ENCODE data around the gene PYGB.
"Not testable (repeated sequence)": the region's sequence is repeated elsewhere in the genome, so short reads cannot be mapped to it uniquely, and the experiment has no call there.

The PYGB gene

GRCh38 chr20:25259788-25260254 is 11.9 kb downstream of the PYGB start:
- Histone ChIP-seq H3K9me3 (ENCODE audit: insufficient read depth, low read depth, low read length) (peaks cover 8% of the 10 kb centered on the region; the same call in 1 of the 2 replicates), H3K27me3 (ENCODE audit: insufficient read depth, low read length) (no peaks in the 10 kb centered on the region), H3K36me3 (ENCODE audit: insufficient read depth, low read length) (peaks cover 27% of the 10 kb centered on the region), H3K4me3 (ENCODE audit: low read length) (no peak overlapping the region), H3K27ac (ENCODE audit: low read depth, low read length) (no peak overlapping the region), H3K9ac (ENCODE audit: low read depth, low read length) (no peak overlapping the region), H3K4me1 (ENCODE audit: insufficient read depth, low read length) (no peaks in the 10 kb centered on the region)
- 96% methylated on average over 9 of the region's 9 CpGs for WGBS

- H3K27me3 ChIP-seq (ENCODE audit: insufficient read depth, low read length); H3K9me3 ChIP-seq (ENCODE audit: insufficient read depth, low read depth, low read length); H3K4me3 ChIP-seq (ENCODE audit: low read length); H3K4me1 ChIP-seq (ENCODE audit: insufficient read depth, low read length); H3K9ac ChIP-seq (ENCODE audit: low read depth, low read length); H3K27ac ChIP-seq (ENCODE audit: low read depth, low read length): not testable (repeated sequence)
- H3K36me3 ChIP-seq (ENCODE audit: insufficient read depth, low read length) = peaks cover 25% of the 10 kb centered on the region
- WGBS = 93% methylated on average over 16 of the region's 16 CpGs
These were observed 13.0 kb downstream of the PYGB start for GRCh38 chr20:25260770-25261437.

- WGBS = 87% methylated on average over 11 of the region's 11 CpGs
- Histone ChIP-seq H3K4me1 (ENCODE audit: insufficient read depth, low read length) (no peaks in the 10 kb centered on the region), H3K9ac (ENCODE audit: low read depth, low read length) (no peak overlapping the region), H3K9me3 (ENCODE audit: insufficient read depth, low read depth, low read length) (no peaks in the 10 kb centered on the region), H3K27ac (ENCODE audit: low read depth, low read length) (no peak overlapping the region), H3K4me3 (ENCODE audit: low read length) (no peak overlapping the region), H3K27me3 (ENCODE audit: insufficient read depth, low read length) (no peaks in the 10 kb centered on the region), H3K36me3 (ENCODE audit: insufficient read depth, low read length) (peaks cover 45% of the 10 kb centered on the region)
These were observed 21.4 kb downstream of the PYGB start for GRCh38 chr20:25269057-25269832.

DNA sequence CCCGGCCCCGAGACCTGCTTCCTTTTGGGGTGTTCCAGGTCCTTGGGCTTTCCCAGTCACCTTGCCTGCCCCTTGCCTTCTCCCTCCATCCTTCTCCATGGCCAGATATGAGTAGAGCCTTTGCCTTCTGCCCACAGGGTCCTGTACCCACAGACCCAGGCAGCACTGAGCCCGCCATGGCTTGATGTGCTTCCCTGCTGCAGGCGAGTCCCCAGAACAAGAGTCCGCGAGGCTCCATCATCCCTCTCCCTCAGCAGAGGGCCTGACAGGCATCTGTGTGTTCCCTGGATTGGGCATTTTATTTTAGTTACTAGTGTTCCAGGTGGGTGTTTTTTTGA is 21.9 kb downstream of the PYGB start:
- Histone ChIP-seq H3K27me3 (ENCODE audit: insufficient read depth, low read length) (no peaks in the 10 kb centered on the region), H3K9ac (ENCODE audit: low read depth, low read length) (no peak overlapping the region), H3K27ac (ENCODE audit: low read depth, low read length) (no peak overlapping the region), H3K4me3 (ENCODE audit: low read length) (no peak overlapping the region), H3K4me1 (ENCODE audit: insufficient read depth, low read length) (no peaks in the 10 kb centered on the region), H3K36me3 (ENCODE audit: insufficient read depth, low read length) (peaks cover 50% of the 10 kb centered on the region), H3K9me3 (ENCODE audit: insufficient read depth, low read depth, low read length) (no peaks in the 10 kb centered on the region)
- WGBS = 92% methylated on average over 6 of the region's 6 CpGs

DNA sequence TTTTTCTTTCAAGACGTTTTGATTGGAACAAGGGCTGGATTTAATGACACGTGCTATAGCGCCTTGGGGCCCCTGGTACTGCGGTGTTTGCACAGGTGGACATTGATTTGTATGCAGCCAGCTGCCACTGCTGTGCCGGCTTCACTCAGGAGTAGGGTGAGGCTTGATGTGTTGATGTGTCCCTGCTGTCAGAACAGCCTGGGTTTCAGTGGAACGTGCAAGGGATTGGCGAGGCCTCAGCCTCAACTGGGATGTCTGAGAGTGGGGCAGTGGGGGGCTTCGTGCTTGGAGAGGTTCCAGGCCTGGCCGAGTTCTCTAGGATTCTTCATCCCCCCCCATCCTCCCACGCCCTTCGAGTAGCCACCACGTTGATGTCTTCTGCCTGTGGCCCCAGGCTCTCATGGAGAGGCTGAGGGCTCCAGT is 23.0 kb downstream of the PYGB start:
- no peak overlapping the region for H3K9ac ChIP-seq (ENCODE audit: low read depth, low read length)
- no peak overlapping the region for H3K4me3 ChIP-seq (ENCODE audit: low read length)
- no peaks in the 10 kb centered on the region for H3K4me1 ChIP-seq (ENCODE audit: insufficient read depth, low read length)
- H3K27ac ChIP-seq (ENCODE audit: low read depth, low read length) = no peak overlapping the region
- H3K9me3 ChIP-seq (ENCODE audit: insufficient read depth, low read depth, low read length) = no peaks in the 10 kb centered on the region
- WGBS = 94% methylated on average over 12 of the region's 12 CpGs
- H3K27me3 ChIP-seq (ENCODE audit: insufficient read depth, low read length) = no peaks in the 10 kb centered on the region
- H3K36me3 ChIP-seq (ENCODE audit: insufficient read depth, low read length) = peaks cover 52% of the 10 kb centered on the region

DNA sequence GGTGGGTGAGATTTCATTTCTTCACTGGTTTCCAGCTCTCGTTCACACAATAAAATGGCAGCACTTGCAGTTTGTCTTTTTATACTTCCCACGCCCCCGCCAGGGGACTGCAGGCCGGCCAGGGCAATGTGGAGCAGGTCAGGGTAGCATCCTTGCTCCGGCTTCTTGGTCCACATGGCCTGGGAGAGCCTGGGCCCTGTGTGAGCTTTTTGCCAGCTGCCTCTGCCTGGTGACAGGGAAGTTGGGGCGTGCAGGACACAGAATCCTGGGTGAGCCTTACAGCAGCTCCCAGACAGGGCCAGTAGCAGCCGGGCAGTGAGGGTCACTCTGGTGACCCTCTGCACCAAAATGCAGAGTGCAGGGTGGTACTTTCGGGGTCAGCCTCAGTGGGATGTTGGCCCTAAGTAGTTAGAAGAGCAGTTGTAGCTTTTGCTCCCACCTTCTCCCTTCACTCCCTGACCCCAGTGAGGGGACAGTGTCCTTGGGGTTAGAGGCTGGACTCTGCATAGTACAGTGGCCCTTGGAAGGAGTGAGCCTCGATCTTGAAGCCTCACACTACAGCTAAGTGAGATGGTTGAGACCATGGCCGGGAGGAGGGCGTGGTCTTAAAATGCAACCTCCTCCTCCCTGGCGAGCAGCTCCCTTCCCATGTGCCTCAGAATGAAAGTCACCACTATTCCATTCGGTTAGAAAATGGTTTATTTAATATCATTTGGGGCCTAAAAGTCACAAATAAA is 23.8 kb downstream of the PYGB start:
- H3K9me3 ChIP-seq (ENCODE audit: insufficient read depth, low read depth, low read length) = no peaks in the 10 kb centered on the region

GRCh38 chr20:25272223-25273000 is 24.5 kb downstream of the PYGB start:
- Histone ChIP-seq H3K36me3 (ENCODE audit: insufficient read depth, low read length) (peaks cover 62% of the 10 kb centered on the region), H3K27ac (ENCODE audit: low read depth, low read length) (no peak overlapping the region), H3K4me3 (ENCODE audit: low read length) (no peak overlapping the region), H3K9me3 (ENCODE audit: insufficient read depth, low read depth, low read length) (no peaks in the 10 kb centered on the region), H3K4me1 (ENCODE audit: insufficient read depth, low read length) (no peaks in the 10 kb centered on the region), H3K27me3 (ENCODE audit: insufficient read depth, low read length) (no peaks in the 10 kb centered on the region), H3K9ac (ENCODE audit: low read depth, low read length) (no peak overlapping the region)
- WGBS = 96% methylated on average over 19 of the region's 19 CpGs

More for the DNA sequence above, 23.8 kb downstream of the PYGB start:
- no peak overlapping the region for H3K27ac ChIP-seq (ENCODE audit: low read depth, low read length)
- no peak overlapping the region for H3K9ac ChIP-seq (ENCODE audit: low read depth, low read length)
- H3K27me3 ChIP-seq (ENCODE audit: insufficient read depth, low read length) = no peaks in the 10 kb centered on the region
- WGBS = 94% methylated on average over 13 of the region's 13 CpGs
- no peak overlapping the region for H3K4me3 ChIP-seq (ENCODE audit: low read length)
- peaks cover 54% of the 10 kb centered on the region for H3K36me3 ChIP-seq (ENCODE audit: insufficient read depth, low read length)
- H3K4me1 ChIP-seq (ENCODE audit: insufficient read depth, low read length) = no peaks in the 10 kb centered on the region

DNA sequence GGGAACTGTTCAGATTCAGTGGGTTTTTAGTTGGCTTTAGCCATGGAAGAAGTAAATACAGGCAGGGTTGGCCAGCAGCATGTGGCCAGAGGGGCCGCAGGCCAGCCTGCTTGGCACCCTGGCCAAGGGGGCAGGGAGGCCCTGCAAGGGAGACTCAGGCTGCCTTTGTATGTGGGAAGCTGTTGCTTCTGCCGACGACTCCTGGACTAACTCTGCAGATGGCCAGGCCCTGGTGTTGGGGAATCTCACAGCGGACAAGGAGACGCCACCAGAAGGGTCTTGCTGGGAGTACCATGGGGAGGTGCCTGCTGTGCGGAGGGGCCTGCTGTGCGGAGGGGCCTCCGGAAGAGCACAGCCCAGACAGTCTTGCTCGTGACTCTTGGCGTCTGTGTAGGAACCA is 25.2 kb downstream of the PYGB start:
- Histone ChIP-seq H3K4me1 (ENCODE audit: insufficient read depth, low read length) (no peaks in the 10 kb centered on the region), H3K4me3 (ENCODE audit: low read length) (no peak overlapping the region), H3K36me3 (ENCODE audit: insufficient read depth, low read length) (peaks cover 68% of the 10 kb centered on the region), H3K27me3 (ENCODE audit: insufficient read depth, low read length) (no peaks in the 10 kb centered on the region), H3K27ac (ENCODE audit: low read depth, low read length) (no peak overlapping the region), H3K9ac (ENCODE audit: low read depth, low read length) (no peak overlapping the region), H3K9me3 (ENCODE audit: insufficient read depth, low read depth, low read length) (no peaks in the 10 kb centered on the region)
- WGBS = 95% methylated on average over 10 of the region's 10 CpGs

DNA sequence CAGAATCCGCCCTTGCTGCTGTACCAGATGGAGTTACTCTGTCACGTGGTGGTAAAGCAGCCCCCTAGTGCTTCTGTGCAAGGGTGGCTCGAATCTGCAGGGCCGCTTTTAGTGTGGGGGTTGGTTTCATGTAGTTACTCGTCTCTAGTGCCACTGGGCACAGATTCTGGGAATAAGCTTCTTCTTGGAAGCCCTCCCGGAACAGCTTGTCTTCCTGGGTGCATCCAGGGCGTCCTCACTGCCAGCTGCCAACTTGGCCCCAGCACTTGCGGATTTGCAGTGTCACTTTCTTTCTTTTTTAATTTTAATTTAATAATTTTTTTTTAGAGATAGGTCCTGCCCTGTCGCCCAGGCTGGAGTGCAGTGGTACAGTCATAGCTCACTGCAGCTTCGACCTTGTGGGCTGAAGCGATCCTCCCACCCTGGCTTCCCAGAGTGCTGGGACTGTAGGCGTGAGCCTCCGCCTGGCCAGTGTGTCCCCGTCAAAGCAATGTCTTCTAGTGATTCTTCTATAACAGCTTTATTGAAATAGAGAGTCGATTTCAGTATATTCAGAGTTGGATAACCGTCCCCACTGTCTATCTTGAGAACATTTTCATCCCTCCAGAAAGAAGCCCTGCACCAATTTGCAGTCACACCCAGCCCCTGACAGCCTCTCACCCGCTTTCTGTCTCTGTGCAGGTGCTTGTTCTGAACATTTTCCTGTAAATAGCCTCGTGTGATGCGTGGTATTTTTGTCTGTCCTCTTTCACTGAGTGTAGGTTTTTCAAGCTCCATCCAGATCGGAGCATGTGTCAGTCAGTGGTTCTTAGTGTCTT is 25.9 kb downstream of the PYGB start:
- 94% methylated on average over 20 of the region's 20 CpGs for WGBS
- Histone ChIP-seq H3K27me3 (ENCODE audit: insufficient read depth, low read length) (no peaks in the 10 kb centered on the region), H3K4me1 (ENCODE audit: insufficient read depth, low read length) (no peaks in the 10 kb centered on the region), H3K4me3 (ENCODE audit: low read length) (no peak overlapping the region), H3K9ac (ENCODE audit: low read depth, low read length) (no peak overlapping the region), H3K9me3 (ENCODE audit: insufficient read depth, low read depth, low read length) (no peaks in the 10 kb centered on the region), H3K27ac (ENCODE audit: low read depth, low read length) (no peak overlapping the region), H3K36me3 (ENCODE audit: insufficient read depth, low read length) (peaks cover 71% of the 10 kb centered on the region)

GRCh38 chr20:25274481-25274880 is 26.6 kb downstream of the PYGB start:
- 97% methylated on average over 20 of the region's 20 CpGs for WGBS

More at GRCh38 chr20:25274481-25274880, 26.6 kb downstream of the PYGB start:
- H3K9me3 ChIP-seq (ENCODE audit: insufficient read depth, low read depth, low read length) = no peaks in the 10 kb centered on the region
- peaks cover 71% of the 10 kb centered on the region for H3K36me3 ChIP-seq (ENCODE audit: insufficient read depth, low read length)
- H3K9ac ChIP-seq (ENCODE audit: low read depth, low read length) = no peak overlapping the region
- no peaks in the 10 kb centered on the region for H3K4me1 ChIP-seq (ENCODE audit: insufficient read depth, low read length)
- no peaks in the 10 kb centered on the region for H3K27me3 ChIP-seq (ENCODE audit: insufficient read depth, low read length)
- no peak overlapping the region for H3K4me3 ChIP-seq (ENCODE audit: low read length)
- no peak overlapping the region for H3K27ac ChIP-seq (ENCODE audit: low read depth, low read length)
